Measurements from ENCODE around the gene SEPTIN12. TPM values are rescaled to one million over a fixed set of nuclear protein-coding genes. Genes with fewer than 3 reads are reported as not detected.
A peak's percentile ranks its signal among the peaks of the same experiment; 100 is the strongest.

Gene SEPTIN12
- total RNA-seq, 1 experiment from 2014 or later = not detected

DNA sequence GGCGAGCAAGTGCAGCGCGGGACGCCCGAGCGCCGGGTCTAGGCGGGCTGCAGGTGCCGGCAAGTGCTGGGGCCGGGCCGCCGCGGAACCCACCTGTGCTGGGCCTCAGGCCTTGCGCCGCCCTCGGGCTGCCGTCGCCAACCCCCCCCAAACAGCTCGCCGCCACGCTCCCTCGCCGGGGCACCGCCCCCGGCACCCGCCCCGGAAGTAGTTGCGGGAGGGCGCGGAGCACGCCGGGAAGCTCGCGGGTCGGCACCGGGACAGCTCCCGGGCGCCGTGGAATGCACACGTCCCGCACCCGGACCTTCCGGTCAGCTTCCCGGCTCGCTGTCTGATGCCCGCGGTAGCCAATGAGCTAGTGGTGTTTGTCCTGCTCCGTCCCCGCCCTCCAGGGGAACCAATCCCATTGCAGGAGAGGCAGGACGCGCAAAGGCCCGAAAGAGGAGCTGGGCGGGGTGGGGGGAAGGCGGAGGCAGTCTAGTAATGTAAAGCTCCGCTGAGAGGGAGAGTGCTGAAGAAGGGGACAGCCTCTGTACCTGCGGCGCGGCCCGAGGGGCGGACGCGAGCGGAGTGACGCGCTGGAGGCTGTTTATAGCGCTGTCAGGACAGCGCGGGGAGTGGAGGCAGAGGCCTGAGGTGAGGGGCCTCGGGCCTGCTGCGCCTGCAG is 53.9 kb downstream of the SEPTIN12 start, which contains the start of the genes ANKS3 and DNAAF8:
TSS of gene ANKS3 (minus strand) at position 209 of the 667 bp plus-strand sequence. CDS start 4,122 bp downstream, outside the sequence.
TSS of gene DNAAF8 (plus strand) at position 475 of the 667 bp plus-strand sequence. CDS start 1,978 bp downstream, outside the sequence.
- intact Hi-C loops (cut with micrococcal nuclease; ENCODE audit: unreplicated experiment) = no loop called here
- no peak for TF ChIP-seq EZH2 (IDR thresholded peaks at IDR 0.05; ENCODE audit: borderline replicate concordance, low read depth, low read length, poor library complexity, severe bottlenecking)
- TF ChIP-seq, protein P1, sequence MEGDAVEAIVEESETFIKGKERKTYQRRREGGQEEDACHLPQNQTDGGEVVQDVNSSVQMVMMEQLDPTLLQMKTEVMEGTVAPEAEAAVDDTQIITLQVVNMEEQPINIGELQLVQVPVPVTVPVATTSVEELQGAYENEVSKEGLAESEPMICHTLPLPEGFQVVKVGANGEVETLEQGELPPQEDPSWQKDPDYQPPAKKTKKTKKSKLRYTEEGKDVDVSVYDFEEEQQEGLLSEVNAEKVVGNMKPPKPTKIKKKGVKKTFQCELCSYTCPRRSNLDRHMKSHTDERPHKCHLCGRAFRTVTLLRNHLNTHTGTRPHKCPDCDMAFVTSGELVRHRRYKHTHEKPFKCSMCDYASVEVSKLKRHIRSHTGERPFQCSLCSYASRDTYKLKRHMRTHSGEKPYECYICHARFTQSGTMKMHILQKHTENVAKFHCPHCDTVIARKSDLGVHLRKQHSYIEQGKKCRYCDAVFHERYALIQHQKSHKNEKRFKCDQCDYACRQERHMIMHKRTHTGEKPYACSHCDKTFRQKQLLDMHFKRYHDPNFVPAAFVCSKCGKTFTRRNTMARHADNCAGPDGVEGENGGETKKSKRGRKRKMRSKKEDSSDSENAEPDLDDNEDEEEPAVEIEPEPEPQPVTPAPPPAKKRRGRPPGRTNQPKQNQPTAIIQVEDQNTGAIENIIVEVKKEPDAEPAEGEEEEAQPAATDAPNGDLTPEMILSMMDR (conservative IDR thresholded peaks at IDR 0.05; ENCODE audit: low read depth, low read length) = no peak
- Histone ChIP-seq H3K4me1 (ENCODE audit: insufficient read depth, low read length, poor library complexity, severe bottlenecking) (no peaks in the 10 kb centered on the region), H3K27me3 (replicated peaks; ENCODE audit: insufficient read depth, low read depth, low read length, poor library complexity) (no peaks in the 10 kb centered on the region), H3K4me3 (ENCODE audit: low read depth, low read length, poor library complexity, severe bottlenecking) (peak within 1 kb of the TSS; percentile 96), H3K9me3 (ENCODE audit: low read depth, low read length, poor library complexity, severe bottlenecking) (no peaks in the 10 kb centered on the region), H3K27ac (ENCODE audit: low read depth, low read length, poor library complexity, severe bottlenecking) (peak within 1 kb of the TSS; percentile 86), H3K36me3 (ENCODE audit: insufficient read depth, low read length, poor library complexity, severe bottlenecking) (peaks cover 7% of the 10 kb centered on the region)
- ChIA-PET CTCF (interaction anchor here (0.6 to 1.0 kb wide), 3 partner anchors 16 to 110 kb away, joined by 3 to 4 read pairs (median 4); partner anchors contain the start of gene MGRN1), POLR2A (ENCODE audit: low non-redundant PET) (interaction anchor here (0.5 kb wide), 1 partner anchor 105 kb away, joined by 4 read pairs; no protein-coding TSS in a partner anchor)
- BruUV-seq (replicated peaks) = no TSS peak
- peak; percentile 96 for DNase-seq (ENCODE audit: low spot score)

- intact Hi-C loops (cut with micrococcal nuclease; ENCODE audit: unreplicated experiment) = no loop called here
Measured at GRCh38 chr16:4733747-4734062, 54.4 kb downstream of the SEPTIN12 start.

DNA sequence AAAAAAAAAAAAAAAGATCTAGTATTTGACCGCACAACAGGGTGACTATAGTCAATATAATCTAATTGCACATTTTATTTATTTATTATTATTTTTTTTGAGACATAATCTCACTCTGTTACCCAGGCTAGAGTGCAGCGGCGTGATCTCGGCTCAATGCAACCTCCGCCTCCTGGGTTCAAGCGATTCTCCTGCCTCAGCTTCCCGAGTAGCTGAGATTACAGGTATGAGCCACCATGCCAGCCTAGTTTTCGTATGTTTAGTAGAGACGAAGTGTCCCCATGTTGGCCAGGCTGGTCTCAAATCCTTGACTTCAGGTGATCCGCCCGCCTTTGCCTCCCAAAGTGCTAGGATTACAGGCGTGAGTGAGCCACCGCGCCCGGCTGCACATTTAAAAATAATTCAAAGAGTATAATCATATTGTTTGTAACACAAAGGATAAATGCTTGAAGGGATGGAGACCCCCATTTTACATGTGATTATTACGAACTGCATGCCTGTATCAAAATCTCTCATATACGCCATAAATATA is 54.9 kb downstream of the SEPTIN12 start:
- Histone ChIP-seq H3K9me3 (ENCODE audit: low read depth, low read length, poor library complexity, severe bottlenecking) (no peaks in the 10 kb centered on the region), H3K27ac (ENCODE audit: low read depth, low read length, poor library complexity, severe bottlenecking) (peak overlapping the region; percentile 86), H3K36me3 (ENCODE audit: insufficient read depth, low read length, poor library complexity, severe bottlenecking) (peaks cover 7% of the 10 kb centered on the region), H3K4me1 (ENCODE audit: insufficient read depth, low read length, poor library complexity, severe bottlenecking) (no peaks in the 10 kb centered on the region), H3K27me3 (replicated peaks; ENCODE audit: insufficient read depth, low read depth, low read length, poor library complexity) (no peaks in the 10 kb centered on the region), H3K4me3 (ENCODE audit: low read depth, low read length, poor library complexity, severe bottlenecking) (peak overlapping the region; percentile 96)
- no peak for DNase-seq (ENCODE audit: low spot score)
- intact Hi-C loops (cut with micrococcal nuclease; ENCODE audit: unreplicated experiment) = no loop called here
- TF ChIP-seq, protein P1 (conservative IDR thresholded peaks at IDR 0.05; ENCODE audit: low read depth, low read length) = no peak
- no peak for TF ChIP-seq EZH2 (IDR thresholded peaks at IDR 0.05; ENCODE audit: borderline replicate concordance, low read depth, low read length, poor library complexity, severe bottlenecking)
- BruUV-seq (replicated peaks) = no TSS peak
- ChIA-PET CTCF (no interaction called here), POLR2A (ENCODE audit: low non-redundant PET) (no interaction called here)

More at GRCh38 chr16:4733747-4734062, 54.4 kb downstream of the SEPTIN12 start:
- ChIA-PET POLR2A (ENCODE audit: low non-redundant PET) (no interaction called here), CTCF (interaction anchor here (0.6 to 1.0 kb wide), 2 partner anchors 35 to 109 kb away, joined by 3 to 4 read pairs; partner anchors contain the start of gene MGRN1)
- Histone ChIP-seq H3K36me3 (ENCODE audit: insufficient read depth, low read length, poor library complexity, severe bottlenecking) (peaks cover 7% of the 10 kb centered on the region), H3K27me3 (replicated peaks; ENCODE audit: insufficient read depth, low read depth, low read length, poor library complexity) (no peaks in the 10 kb centered on the region), H3K4me3 (ENCODE audit: low read depth, low read length, poor library complexity, severe bottlenecking) (peak overlapping the region; percentile 96), H3K4me1 (ENCODE audit: insufficient read depth, low read length, poor library complexity, severe bottlenecking) (no peaks in the 10 kb centered on the region), H3K9me3 (ENCODE audit: low read depth, low read length, poor library complexity, severe bottlenecking) (no peaks in the 10 kb centered on the region), H3K27ac (ENCODE audit: low read depth, low read length, poor library complexity, severe bottlenecking) (peak overlapping the region; percentile 86)
- no TSS peak for BruUV-seq (replicated peaks)
- no peak for DNase-seq (ENCODE audit: low spot score)
- TF ChIP-seq, protein P1 (conservative IDR thresholded peaks at IDR 0.05; ENCODE audit: low read depth, low read length) = no peak
- TF ChIP-seq EZH2 (IDR thresholded peaks at IDR 0.05; ENCODE audit: borderline replicate concordance, low read depth, low read length, poor library complexity, severe bottlenecking) = no peak

Measured in A673 (cell line).